BJ (cell line): ENCODE data around the gene RGS7. TPM values are rescaled to one million over a fixed set of nuclear protein-coding genes. Genes with fewer than 3 reads are reported as not detected.

Experiments
- CTCF ChIA-PET: fragments of 350-600 bp; formaldehyde crosslinking; extraction: SDS; loops from one replicate; lab custom pipeline; 2021; ENCODE audit warnings: antibody characterized with exemption, inconsistent platforms; lab: Yijun Ruan, JAX
- POLR2A ChIA-PET: fragments of 300-600 bp; sonication (Branson Sonifier 250); formaldehyde crosslinking; extraction: SDS; loops from one replicate; lab custom pipeline; 2021; ENCODE audit warnings: antibody characterized with exemption; lab: Charles Lee
- DNase-seq: peaks from one replicate; pipeline ENCODE4 v3.0.0-alpha.2; 2011; ENCODE audit warnings: low read depth
- H3K27me3 ChIP-seq: 2 replicates; pipeline ENCODE4 v1.6.0; 2011; ENCODE audit warnings: low read length; ENCODE audit not compliant: control insufficient read depth, insufficient read depth
- H3K36me3 ChIP-seq: 2 replicates; pipeline ENCODE4 v1.5.1; 2011; ENCODE audit warnings: low read length; ENCODE audit not compliant: control insufficient read depth, insufficient read depth
- H3K4me3 ChIP-seq: 2 replicates; pipeline ENCODE4 v1.5.1; 2011; ENCODE audit warnings: low read depth, mild to moderate bottlenecking, control low read depth, low read length
- polyA plus RNA-seq: library from polyadenylated mRNA; depleted of rRNA; stranded (reverse); fragments of >200 nt; gene quantifications from 2 replicates; pipeline ENCODE4 v1.2.3, GENCODE V29; 2011
- TF ChIP-seq, protein P1 (sequence below): IDR thresholded peaks from 2 replicates; pipeline ENCODE4 v1.5.1; 2011; ENCODE audit warnings: low read depth, mild to moderate bottlenecking, control low read depth, inconsistent platforms, low read length, moderate library complexity; ENCODE audit not compliant: insufficient read depth

The RGS7 gene
- polyA plus RNA-seq, 1 experiment = 0.93 TPM

DNA sequence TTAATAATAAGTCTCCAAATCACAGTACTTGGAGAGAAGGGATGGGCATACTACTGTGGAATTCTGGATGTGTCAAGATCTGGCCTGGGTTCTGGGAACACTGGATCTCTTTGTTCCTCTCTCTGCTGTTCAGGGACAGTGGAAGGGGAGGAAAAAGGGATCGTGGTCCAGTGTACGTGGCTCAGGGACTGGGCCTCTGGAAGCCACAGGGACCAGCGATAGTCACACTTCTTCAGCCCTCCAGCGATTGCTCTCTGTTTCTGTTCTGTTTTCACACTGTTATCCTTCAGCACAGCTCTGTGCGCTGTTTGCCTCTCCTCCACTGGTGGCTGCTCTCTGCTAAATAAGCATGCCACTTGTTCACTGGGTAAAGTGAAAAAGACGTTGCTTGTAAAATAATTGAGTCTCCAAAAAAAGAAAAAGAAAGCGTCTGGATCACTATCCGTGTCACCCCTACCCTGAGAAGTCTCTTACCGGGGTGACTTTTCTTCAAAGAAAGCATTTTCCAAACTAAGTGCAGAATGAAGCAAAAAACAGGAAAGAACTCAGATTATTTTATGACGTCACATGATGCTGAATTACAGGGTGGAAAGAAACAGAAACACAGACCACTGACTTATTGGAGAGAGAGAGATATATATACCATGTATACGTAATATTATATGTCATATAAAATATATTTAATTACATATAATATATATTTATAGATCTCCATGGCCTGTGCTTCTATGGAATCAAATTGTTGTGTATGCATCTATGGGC is 279.4 kb downstream of the RGS7 start:
- DNase-seq = no peak
- ChIA-PET POLR2A (no interaction called here), CTCF (no interaction called here)
- Histone ChIP-seq H3K27me3 (no peaks in the 10 kb centered on the region), H3K4me3 (no peak overlapping the region), H3K36me3 (no peaks in the 10 kb centered on the region)
- TF ChIP-seq, protein P1, sequence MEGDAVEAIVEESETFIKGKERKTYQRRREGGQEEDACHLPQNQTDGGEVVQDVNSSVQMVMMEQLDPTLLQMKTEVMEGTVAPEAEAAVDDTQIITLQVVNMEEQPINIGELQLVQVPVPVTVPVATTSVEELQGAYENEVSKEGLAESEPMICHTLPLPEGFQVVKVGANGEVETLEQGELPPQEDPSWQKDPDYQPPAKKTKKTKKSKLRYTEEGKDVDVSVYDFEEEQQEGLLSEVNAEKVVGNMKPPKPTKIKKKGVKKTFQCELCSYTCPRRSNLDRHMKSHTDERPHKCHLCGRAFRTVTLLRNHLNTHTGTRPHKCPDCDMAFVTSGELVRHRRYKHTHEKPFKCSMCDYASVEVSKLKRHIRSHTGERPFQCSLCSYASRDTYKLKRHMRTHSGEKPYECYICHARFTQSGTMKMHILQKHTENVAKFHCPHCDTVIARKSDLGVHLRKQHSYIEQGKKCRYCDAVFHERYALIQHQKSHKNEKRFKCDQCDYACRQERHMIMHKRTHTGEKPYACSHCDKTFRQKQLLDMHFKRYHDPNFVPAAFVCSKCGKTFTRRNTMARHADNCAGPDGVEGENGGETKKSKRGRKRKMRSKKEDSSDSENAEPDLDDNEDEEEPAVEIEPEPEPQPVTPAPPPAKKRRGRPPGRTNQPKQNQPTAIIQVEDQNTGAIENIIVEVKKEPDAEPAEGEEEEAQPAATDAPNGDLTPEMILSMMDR = no peak

DNA sequence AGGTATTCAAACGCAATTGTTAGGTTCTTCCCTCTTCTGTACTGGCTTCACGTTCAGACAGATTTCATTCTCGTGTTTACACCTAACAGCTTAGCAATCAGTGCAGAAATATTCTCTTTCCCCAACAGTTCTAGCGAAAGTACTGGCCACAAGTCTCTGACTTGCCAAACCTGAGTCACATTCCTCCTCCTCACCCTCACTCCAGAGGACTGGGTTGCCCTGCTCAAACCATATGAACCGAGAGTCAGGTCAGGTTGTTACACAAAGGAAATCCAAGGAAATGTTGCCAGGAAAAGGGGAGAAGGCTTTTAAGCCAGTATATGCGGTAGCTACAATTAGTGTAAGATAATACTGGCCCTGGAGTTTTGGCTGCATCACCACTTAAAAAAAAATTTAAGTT is 282.5 kb downstream of the RGS7 start:
- no peak for DNase-seq

DNA sequence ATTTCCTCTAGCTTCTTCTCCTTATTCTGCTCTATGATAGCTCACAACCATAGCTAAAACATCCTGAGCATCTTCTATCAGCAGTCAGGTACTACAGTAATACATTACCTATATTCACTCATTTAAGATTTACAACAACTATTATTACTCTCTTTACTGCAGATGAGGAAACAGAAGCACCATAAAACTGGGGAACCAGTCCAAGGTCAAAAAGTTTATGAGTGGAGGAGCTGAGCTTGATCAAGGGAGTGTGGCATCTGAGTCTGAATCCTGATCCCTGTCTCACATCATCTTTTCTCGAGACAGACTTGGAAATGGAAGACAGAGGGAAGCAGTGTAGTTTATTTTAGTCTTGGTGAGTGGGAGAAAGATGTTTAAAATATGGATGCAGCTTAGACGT is 288.6 kb downstream of the RGS7 start:
- Histone ChIP-seq H3K36me3 (no peaks in the 10 kb centered on the region; the same call in 1 of the 2 replicates), H3K4me3 (no peak overlapping the region), H3K27me3 (no peaks in the 10 kb centered on the region)
- TF ChIP-seq, protein P1 = no peak
- ChIA-PET CTCF (no interaction called here), POLR2A (no interaction called here)
- DNase-seq = no peak

More for the DNA sequence above, 282.5 kb downstream of the RGS7 start:
- H3K36me3 ChIP-seq = no peaks in the 10 kb centered on the region; the same call in 1 of the 2 replicates
- CTCF ChIA-PET = no interaction called here
- no peaks in the 10 kb centered on the region for H3K27me3 ChIP-seq
- H3K4me3 ChIP-seq = no peak overlapping the region
- POLR2A ChIA-PET = no interaction called here
- TF ChIP-seq, protein P1 = no peak

DNA sequence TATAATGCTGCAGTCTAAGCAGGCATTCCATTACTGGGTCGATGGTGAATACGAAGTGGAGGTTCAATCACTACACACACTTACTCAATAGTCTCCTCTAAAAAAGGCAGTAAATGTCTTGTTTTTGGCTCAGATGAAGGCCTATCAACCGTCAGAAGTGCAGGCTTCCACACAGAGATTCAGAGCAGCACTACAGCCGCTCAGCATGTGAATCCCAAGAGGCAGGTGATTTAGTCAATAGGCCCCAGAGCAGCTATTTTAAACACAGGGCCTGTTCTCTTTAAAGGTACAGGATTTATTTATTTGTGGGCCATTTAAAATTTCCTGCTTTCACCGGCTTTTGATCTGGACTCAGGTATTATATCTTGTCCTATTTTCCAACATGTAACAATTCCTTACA is 293.7 kb downstream of the RGS7 start:
- ChIA-PET CTCF (no interaction called here), POLR2A (no interaction called here)
- no peak overlapping the region for H3K4me3 ChIP-seq
- no peak for DNase-seq
- H3K27me3 ChIP-seq = no peaks in the 10 kb centered on the region
- H3K36me3 ChIP-seq = no peaks in the 10 kb centered on the region
- TF ChIP-seq, protein P1 = no peak

DNA sequence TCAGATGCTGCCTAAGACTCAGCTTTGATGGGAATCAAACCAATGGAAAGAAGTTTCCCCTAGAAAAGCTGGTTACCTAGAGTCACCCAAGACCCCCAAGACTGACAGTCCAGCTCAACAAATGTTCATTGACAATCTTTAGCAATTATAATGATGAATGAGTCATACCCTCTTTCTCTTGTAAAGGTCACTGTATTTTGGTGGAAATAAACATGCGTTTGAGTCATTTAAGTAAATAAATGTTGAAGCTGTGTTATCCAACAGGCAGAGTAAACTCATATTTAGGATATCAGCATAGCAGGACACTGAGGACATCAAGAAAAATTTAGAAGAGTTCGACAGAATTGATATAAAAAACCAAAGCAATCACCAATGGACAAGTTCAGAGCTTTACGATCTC is 295.9 kb downstream of the RGS7 start:
- CTCF ChIA-PET = no interaction called here
- Histone ChIP-seq H3K36me3 (no peaks in the 10 kb centered on the region), H3K27me3 (no peaks in the 10 kb centered on the region), H3K4me3 (no peak overlapping the region)
- POLR2A ChIA-PET = no interaction called here
- DNase-seq = no peak
- TF ChIP-seq, protein P1 = no peak
